PC-3 (cell line): Measurements from ENCODE around the gene ZNF382.

Experiments
- CTCF ChIP-seq: fragments of 300-600 bp; sonication (generic); conservative IDR thresholded peaks from 2 replicates; pipeline ENCODE4 v1.5.1; 2017; ENCODE audit warnings: antibody characterized with exemption, low read depth, mild to moderate bottlenecking, low read length
- EZH2 ChIP-seq: fragments of 300-600 bp; sonication (generic); IDR thresholded peaks from one replicate; pipeline ENCODE4 v1.6.1; 2017; ENCODE audit warnings: antibody characterized with exemption, mild to moderate bottlenecking, low read length; ENCODE audit not compliant: unreplicated experiment

- TF ChIP-seq CTCF (no peak), EZH2 (no peak)
Measured at GRCh38 chr19:36672368-36672767, 67.3 kb downstream of the ZNF382 start.
